HG03558 (cell line): Measurements from ENCODE around the gene MICU2.

ENCODE experiments used
- ATAC-seq: cut with Tn5 transposase; IDR thresholded peaks from one replicate; pipeline ENCODE4 v1.9.1; 2021; ENCODE audit warnings: moderate number of reproducible peaks; ENCODE audit not compliant: unreplicated experiment; ENCODE audit errors: extremely low read depth

The MICU2 gene

GRCh38 chr13:21516805-21517204, 87.2 kb downstream of the MICU2 start:
- ATAC-seq, result no peak

- ATAC-seq, result no peak
Measured at GRCh38 chr13:21511849-21512248, 92.1 kb downstream of the MICU2 start.

GRCh38 chr13:21504379-21504778, 99.6 kb downstream of the MICU2 start:
- ATAC-seq, result no peak

- ATAC-seq, result no peak
Measured at GRCh38 chr13:21501686-21502085, 102.3 kb downstream of the MICU2 start.

GRCh38 chr13:21486322-21486721, 117.6 kb downstream of the MICU2 start:
- no peak for ATAC-seq

GRCh38 chr13:21483748-21484147, 120.2 kb downstream of the MICU2 start:
- ATAC-seq, result no peak

GRCh38 chr13:21481359-21481758, 122.6 kb downstream of the MICU2 start:
- no peak for ATAC-seq

GRCh38 chr13:21478881-21479808, 124.8 kb downstream of the MICU2 start:
- ATAC-seq, result no peak

- ATAC-seq, result no peak
Measured at GRCh38 chr13:21476893-21477472, 127.0 kb downstream of the MICU2 start.

- ATAC-seq, result no peak
Measured at GRCh38 chr13:21475115-21475514, 128.9 kb downstream of the MICU2 start.

GRCh38 chr13:21470785-21471184, 133.2 kb downstream of the MICU2 start:
- ATAC-seq, result no peak

GRCh38 chr13:21466527-21466926, 137.4 kb downstream of the MICU2 start:
- no peak for ATAC-seq

GRCh38 chr13:21465710-21466160, 138.2 kb downstream of the MICU2 start:
- no peak for ATAC-seq

- no peak for ATAC-seq
Measured at GRCh38 chr13:21463424-21463823, 140.5 kb downstream of the MICU2 start.

- ATAC-seq, result no peak
Measured at GRCh38 chr13:21461131-21461530, 142.8 kb downstream of the MICU2 start.

- peak; percentile 65 for ATAC-seq
Measured at GRCh38 chr13:21458813-21459701, 144.9 kb downstream of the MICU2 start, which contains the start of gene ZDHHC20. Gene ZDHHC20 (minus strand): TSS chr13:21459303. CDS start chr13:21459171, 132 bp downstream.

GRCh38 chr13:21458451-21458812, 145.5 kb downstream of the MICU2 start:
- ATAC-seq, result no peak

GRCh38 chr13:21453387-21454081, 150.4 kb downstream of the MICU2 start:
- no peak for ATAC-seq

GRCh38 chr13:21450936-21451335, 153.0 kb downstream of the MICU2 start:
- no peak for ATAC-seq

- ATAC-seq, result no peak
Measured at GRCh38 chr13:21446656-21447055, 157.3 kb downstream of the MICU2 start.
